Keratinocyte (primary cell): ENCODE data around the gene USP9X. TPM values are rescaled to one million over a fixed set of nuclear protein-coding genes. Genes with fewer than 3 reads are reported as not detected.

Source experiments
- DNase-seq: peaks from one replicate; pipeline ENCODE4 v3.0.0-alpha.2; 2011; ENCODE audit warnings: low read depth, missing footprints, low spot score
- FAIRE-seq: peaks from 2 replicates; lab custom pipeline; 2011; peaks lifted over from hg19 to GRCh38; lab: Jason Lieb, UNC
- H2AFZ ChIP-seq: 2 replicates; pipeline ENCODE4 v1.6.0; 2012; ENCODE audit warnings: low read length, control low read depth, inconsistent platforms; ENCODE audit not compliant: control insufficient read depth
- H3K27ac ChIP-seq: 2 replicates; pipeline ENCODE4 v1.5.1; 2011; ENCODE audit warnings: low read length; ENCODE audit not compliant: control insufficient read depth, insufficient read depth
- H3K27me3 ChIP-seq: 3 replicates; pipeline ENCODE4 v1.6.0; 2011; ENCODE audit warnings: low read length; ENCODE audit not compliant: control insufficient read depth, insufficient read depth; ENCODE audit errors: extremely low read depth
- H3K36me3 ChIP-seq, 2 experiments: 2 replicates in 1 of 2; 3 replicates in 1 of 2; pipeline ENCODE4 v1.5.1; 2011; ENCODE audit warnings: low read length in 2 of 2, mild to moderate bottlenecking in 1 of 2; ENCODE audit not compliant: control insufficient read depth in 2 of 2, insufficient read depth in 2 of 2; ENCODE audit errors: extremely low read depth in 1 of 2
- H3K4me1 ChIP-seq: 3 replicates; pipeline ENCODE4 v1.5.1; 2011; ENCODE audit warnings: low read length; ENCODE audit not compliant: control insufficient read depth, insufficient read depth; ENCODE audit errors: extremely low read depth
- H3K4me2 ChIP-seq: 3 replicates; pipeline ENCODE4 v1.6.0; 2011; ENCODE audit warnings: low read depth, low read length; ENCODE audit not compliant: control insufficient read depth, insufficient read depth; ENCODE audit errors: extremely low read depth
- H3K4me3 ChIP-seq, 3 experiments: fragments of 200-600 bp in 1 of 3; sonication (generic) in 1 of 3; 2 replicates in 2 of 3; 3 replicates in 1 of 3; pipeline ENCODE4 v1.5.1; 2011 to 2016; ENCODE audit warnings: low read length in 3 of 3, mild to moderate bottlenecking in 3 of 3, control low read depth in 2 of 3, inconsistent platforms in 1 of 3, low read depth in 1 of 3, mixed read lengths in 1 of 3, mixed run types in 1 of 3, moderate library complexity in 1 of 3; ENCODE audit not compliant: control insufficient read depth in 2 of 3, insufficient read depth in 2 of 3; ENCODE audit errors: extremely low read depth in 1 of 3
- H3K79me2 ChIP-seq: 2 replicates; pipeline ENCODE4 v1.6.0; 2012; ENCODE audit warnings: low read length; ENCODE audit not compliant: control insufficient read depth, insufficient read depth
- H3K9ac ChIP-seq: 3 replicates; pipeline ENCODE4 v1.6.0; 2011; ENCODE audit warnings: low read length; ENCODE audit not compliant: control insufficient read depth, insufficient read depth; ENCODE audit errors: extremely low read depth
- H3K9me1 ChIP-seq: 3 replicates; pipeline ENCODE4 v1.6.0; 2011; ENCODE audit warnings: low read length; ENCODE audit not compliant: control insufficient read depth, insufficient read depth; ENCODE audit errors: extremely low read depth
- H3K9me3 ChIP-seq: 2 replicates; pipeline ENCODE4 v1.5.1; 2012; ENCODE audit warnings: low read depth, low read length; ENCODE audit not compliant: control insufficient read depth
- H4K20me1 ChIP-seq: 3 replicates; pipeline ENCODE4 v1.6.0; 2011; ENCODE audit warnings: low read length; ENCODE audit not compliant: control insufficient read depth, insufficient read depth; ENCODE audit errors: extremely low read depth
- CTCF ChIP-seq, 3 experiments: IDR thresholded peaks in 1 of 3; conservative IDR thresholded peaks in 1 of 3; optimal IDR thresholded peaks in 1 of 3; 2 replicates in 2 of 3; 3 replicates in 1 of 3; pipeline versions ENCODE3 to v1.5.1; 2011; ENCODE audit warnings: low read length in 3 of 3, mild to moderate bottlenecking in 3 of 3, moderate library complexity in 2 of 3, control low read depth in 1 of 3, inconsistent platforms in 1 of 3; ENCODE audit not compliant: insufficient read depth in 2 of 3; ENCODE audit errors: extremely low read depth in 1 of 3
- EZH2 ChIP-seq: IDR thresholded peaks from one replicate; pipeline ENCODE4 v1.6.1; 2012; ENCODE audit warnings: inconsistent platforms, mild to moderate bottlenecking, low read length, moderate library complexity
- dilution Hi-C: fragments of 300-500 bp; cut with MboI; formaldehyde crosslinking; loops from one replicate; pipeline ENCODE4 v1.7.0; 2020; ENCODE audit warnings: low sequenced_read_pairs; ENCODE audit not compliant: extremely low pct_ligation_motif_present
- polyA plus RNA-seq, 5 experiments: library from polyadenylated mRNA; depleted of rRNA in 3 of 5; stranded (reverse) in 3 of 5; stranded (forward) in 1 of 5; unstranded in 1 of 5; fragments of >200 nt; gene quantifications; 1 replicate in 1 of 5; 2 replicates in 3 of 5; 3 replicates in 1 of 5; pipeline versions ENCODE4 v1.2.1 to v1.2.3, GENCODE V29; 2011 to 2012; ENCODE audit warnings: missing spikeins in 2 of 5, low read depth in 1 of 5, low replicate concordance in 1 of 5

The USP9X gene
- polyA plus RNA-seq, 1 donor (not counting 4 experiments of a cell fraction or from before 2014, with no cell fraction given) = 44.8 TPM

- H3K9ac ChIP-seq = no peak overlapping the region
- H3K4me3 ChIP-seq = no peak overlapping the region
- no peak overlapping the region for H3K4me2 ChIP-seq
- H3K9me3 ChIP-seq = no peaks in the 10 kb centered on the region
- no peak overlapping the region for H2AFZ ChIP-seq
- no peaks in the 10 kb centered on the region for H3K9me1 ChIP-seq
- no peak for FAIRE-seq
- dilution Hi-C loops = no loop called here
- H3K36me3 ChIP-seq = no peaks in the 10 kb centered on the region
- H4K20me1 ChIP-seq = no peaks in the 10 kb centered on the region
- no peaks in the 10 kb centered on the region for H3K4me1 ChIP-seq
- no peak for TF ChIP-seq EZH2
- no peak for TF ChIP-seq CTCF (optimal IDR thresholded peaks at IDR 0.05 in 1 of 3, IDR thresholded peaks at IDR 0.05 in 1 of 3, conservative IDR thresholded peaks at IDR 0.05 in 1 of 3; ENCODE audit: extremely low read depth in 1 of 3, insufficient read depth in 2 of 3, low read length in 3 of 3)
- H3K27ac ChIP-seq = no peak overlapping the region
- DNase-seq = no peak
- peaks cover 5% of the 10 kb centered on the region for H3K27me3 ChIP-seq
- H3K79me2 ChIP-seq = no peaks in the 10 kb centered on the region
Observed at GRCh38 chrX:41043674-41044345, 41.4 kb upstream of the USP9X start.

- H3K36me3 ChIP-seq = no peaks in the 10 kb centered on the region
- no peak for DNase-seq
- no peak for FAIRE-seq
- H3K27ac ChIP-seq = no peak overlapping the region
- H3K27me3 ChIP-seq = peaks cover 5% of the 10 kb centered on the region
- H3K9me1 ChIP-seq = no peaks in the 10 kb centered on the region
- H4K20me1 ChIP-seq = no peaks in the 10 kb centered on the region
- no peak overlapping the region for H2AFZ ChIP-seq
- TF ChIP-seq CTCF (optimal IDR thresholded peaks at IDR 0.05 in 1 of 3, IDR thresholded peaks at IDR 0.05 in 1 of 3, conservative IDR thresholded peaks at IDR 0.05 in 1 of 3; ENCODE audit: extremely low read depth in 1 of 3, insufficient read depth in 2 of 3, low read length in 3 of 3) (no peak), EZH2 (no peak)
- no peak overlapping the region for H3K9ac ChIP-seq
- no peaks in the 10 kb centered on the region for H3K4me1 ChIP-seq
- H3K9me3 ChIP-seq = no peaks in the 10 kb centered on the region
- H3K4me2 ChIP-seq = no peak overlapping the region
- dilution Hi-C loops = no loop called here
- H3K79me2 ChIP-seq = no peaks in the 10 kb centered on the region
- no peak overlapping the region for H3K4me3 ChIP-seq
Observed at GRCh38 chrX:41045960-41046567, 39.2 kb upstream of the USP9X start.
